BJ (cell line): ENCODE data around the gene COPA. TPM values are rescaled to one million over a fixed set of nuclear protein-coding genes. Genes with fewer than 3 reads are reported as not detected.

Experiments
- CTCF ChIA-PET: fragments of 350-600 bp; formaldehyde crosslinking; extraction: SDS; loops from one replicate; lab custom pipeline; 2021; ENCODE audit warnings: antibody characterized with exemption, inconsistent platforms; lab: Yijun Ruan, JAX
- POLR2A ChIA-PET: fragments of 300-600 bp; sonication (Branson Sonifier 250); formaldehyde crosslinking; extraction: SDS; loops from one replicate; lab custom pipeline; 2021; ENCODE audit warnings: antibody characterized with exemption; lab: Charles Lee
- DNase-seq: peaks from one replicate; pipeline ENCODE4 v3.0.0-alpha.2; 2011; ENCODE audit warnings: low read depth
- H3K27me3 ChIP-seq: 2 replicates; pipeline ENCODE4 v1.6.0; 2011; ENCODE audit warnings: low read length; ENCODE audit not compliant: control insufficient read depth, insufficient read depth
- H3K36me3 ChIP-seq: 2 replicates; pipeline ENCODE4 v1.5.1; 2011; ENCODE audit warnings: low read length; ENCODE audit not compliant: control insufficient read depth, insufficient read depth
- H3K4me3 ChIP-seq: 2 replicates; pipeline ENCODE4 v1.5.1; 2011; ENCODE audit warnings: low read depth, mild to moderate bottlenecking, control low read depth, low read length
- CTCF ChIP-seq: IDR thresholded peaks from 2 replicates; pipeline ENCODE4 v1.5.1; 2011; ENCODE audit warnings: low read depth, mild to moderate bottlenecking, control low read depth, inconsistent platforms, low read length, moderate library complexity; ENCODE audit not compliant: insufficient read depth
- polyA plus RNA-seq: library from polyadenylated mRNA; depleted of rRNA; stranded (reverse); fragments of >200 nt; gene quantifications from 2 replicates; pipeline ENCODE4 v1.2.3, GENCODE V29; 2011

Gene COPA
- polyA plus RNA-seq, 1 experiment: 267 TPM

GRCh38 chr1:160330119-160330518 lies 12.9 kb downstream of the COPA start:
- ChIA-PET POLR2A (no interaction called here), CTCF (interaction anchor here (1.3 to 4.3 kb wide), 3 partner anchors 11 to 38 kb away, joined by 3 to 18 read pairs (median 7); no protein-coding TSS in a partner anchor)
- no peak for TF ChIP-seq CTCF
- Histone ChIP-seq H3K4me3 (no peak overlapping the region), H3K27me3 (no peaks in the 10 kb centered on the region), H3K36me3 (peaks cover 35% of the 10 kb centered on the region)
- no peak for DNase-seq

GRCh38 chr1:160328184-160328583 lies 14.9 kb downstream of the COPA start:
- DNase-seq: no peak
- POLR2A ChIA-PET: no interaction called here
- Histone ChIP-seq H3K36me3 (peaks cover 34% of the 10 kb centered on the region), H3K27me3 (no peaks in the 10 kb centered on the region), H3K4me3 (no peak overlapping the region)
- TF ChIP-seq CTCF: no peak
- CTCF ChIA-PET: interaction anchor here (1.1 to 4.3 kb wide), 2 partner anchors 12 to 36 kb away, joined by 4 to 18 read pairs; no protein-coding TSS in a partner anchor

- POLR2A ChIA-PET: no interaction called here
- peaks cover 27% of the 10 kb centered on the region for H3K36me3 ChIP-seq
- no peaks in the 10 kb centered on the region for H3K27me3 ChIP-seq
- no peak for DNase-seq
- CTCF ChIA-PET: no interaction called here
- no peak overlapping the region for H3K4me3 ChIP-seq
- no peak for TF ChIP-seq CTCF
Observed at GRCh38 chr1:160326418-160326817, 16.6 kb downstream of the COPA start.

GRCh38 chr1:160325252-160325651 lies 17.8 kb downstream of the COPA start:
- Histone ChIP-seq H3K4me3 (no peak overlapping the region), H3K27me3 (no peaks in the 10 kb centered on the region), H3K36me3 (peaks cover 22% of the 10 kb centered on the region)
- TF ChIP-seq CTCF: no peak
- ChIA-PET CTCF (interaction anchor here (1.3 kb wide), 1 partner anchor 34 kb away, joined by 6 read pairs; no protein-coding TSS in a partner anchor), POLR2A (no interaction called here)
- no peak for DNase-seq

GRCh38 chr1:160322831-160323230 lies 20.2 kb downstream of the COPA start:
- no peak for DNase-seq
- H3K4me3 ChIP-seq: no peak overlapping the region
- ChIA-PET CTCF (no interaction called here), POLR2A (no interaction called here)
- TF ChIP-seq CTCF: no peak
- peaks cover 17% of the 10 kb centered on the region for H3K36me3 ChIP-seq
- no peaks in the 10 kb centered on the region for H3K27me3 ChIP-seq
